GM18909 (cell line): ENCODE data around the gene CEP63.
A peak's percentile ranks its signal among the peaks of the same experiment; 100 is the strongest.

Experiments
- ATAC-seq: cut with Tn5 transposase; IDR thresholded peaks from one replicate; pipeline ENCODE4 v1.9.1; 2021; ENCODE audit warnings: mild to moderate bottlenecking; ENCODE audit not compliant: unreplicated experiment, poor library complexity

The CEP63 gene

DNA sequence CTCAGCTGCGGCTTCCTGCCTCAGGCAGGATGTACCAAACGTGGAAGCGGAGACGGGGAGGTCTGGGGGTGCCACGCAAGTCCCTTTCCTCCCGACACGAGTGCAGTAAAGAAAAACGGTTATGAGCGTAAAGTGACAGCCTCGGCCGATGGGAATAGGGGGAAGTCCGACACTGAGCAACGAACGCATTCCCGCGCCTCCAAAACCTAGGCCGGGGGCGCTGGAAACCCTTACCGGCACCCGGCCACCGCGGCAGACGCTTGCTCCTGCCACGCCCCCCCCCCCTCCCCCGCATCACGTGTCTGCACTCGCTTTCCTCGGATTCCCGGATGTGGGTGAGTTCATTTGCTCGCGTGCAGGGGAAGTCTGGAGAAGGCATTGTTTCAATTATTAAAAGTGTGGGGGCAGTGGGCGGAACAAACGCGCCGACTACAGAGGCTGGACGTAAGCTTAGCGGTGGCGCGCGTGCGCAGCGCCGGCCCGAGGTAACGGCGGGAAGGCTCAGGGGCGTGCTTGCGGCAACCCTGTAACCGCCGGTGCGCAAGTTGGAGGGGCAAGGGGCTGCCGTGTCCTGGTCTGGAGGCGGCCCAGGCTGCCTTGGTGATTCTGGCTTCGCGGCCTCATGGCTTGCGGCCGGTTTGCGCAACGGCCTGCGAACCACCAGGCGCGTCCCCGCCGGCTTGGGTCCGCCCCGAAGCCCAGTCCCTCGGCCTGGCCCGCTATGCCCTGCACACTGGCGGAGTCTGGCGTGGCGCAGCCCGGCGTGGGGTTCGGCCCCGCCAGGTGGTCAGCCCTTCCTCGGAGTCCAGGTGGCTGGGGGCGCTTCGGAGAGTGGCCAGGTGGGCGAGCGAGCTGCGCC, at the start of gene CEP63, which contains the start of gene ANAPC13:
Gene CEP63 (plus strand): TSS at position 340 of the 859 bp plus-strand sequence. CDS start 9,264 bp downstream, outside the sequence.
Gene ANAPC13 (minus strand): TSS at position 268 of the 859 bp plus-strand sequence. CDS start 3,081 bp downstream, outside the sequence.
- peak; percentile 85 for ATAC-seq

DNA sequence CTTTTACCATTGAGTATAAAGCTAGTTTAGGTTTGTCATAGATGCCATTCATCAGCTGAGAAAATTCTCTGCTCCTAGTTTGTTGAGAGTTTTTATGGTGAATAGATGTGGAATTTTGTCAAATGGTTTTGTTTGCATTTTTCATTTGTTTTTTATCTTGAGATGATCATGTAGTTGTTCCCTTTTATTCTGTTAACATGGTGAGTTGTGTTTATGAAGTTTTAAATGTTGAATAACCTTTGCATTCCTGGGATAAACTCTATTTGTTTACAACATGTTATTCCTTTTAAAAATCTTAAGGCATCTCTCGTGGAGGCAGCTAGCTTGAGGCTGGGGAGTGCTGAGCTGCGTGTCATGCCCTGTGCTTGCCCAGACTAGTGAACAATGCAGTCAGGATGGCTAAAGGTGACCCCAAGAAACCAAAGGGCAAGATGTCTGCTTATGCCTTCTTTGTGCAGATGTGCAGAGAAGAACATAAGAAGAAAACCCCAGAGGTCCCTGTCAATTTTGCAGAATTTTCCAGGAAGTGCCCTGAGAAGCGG, 48.6 kb upstream of the CEP63 start:
- ATAC-seq, result no peak

DNA sequence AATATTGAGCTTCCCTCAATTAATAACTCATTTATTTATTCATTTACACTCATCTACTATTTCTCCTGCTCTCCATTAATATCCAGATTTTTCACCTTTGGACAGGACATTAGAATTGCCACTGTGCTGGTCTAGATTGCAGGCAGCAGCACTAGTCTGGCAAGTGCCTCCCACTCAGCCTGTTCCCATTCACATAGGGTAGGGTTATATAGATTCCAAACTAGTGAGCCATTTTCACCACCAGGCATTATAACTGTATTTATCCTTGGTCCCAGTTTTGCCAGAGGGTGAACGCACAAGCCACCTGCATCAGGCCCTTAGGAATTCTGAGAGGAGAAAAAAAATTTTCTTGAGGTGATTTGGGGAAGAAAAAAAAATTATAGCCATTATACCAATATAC, 44.5 kb upstream of the CEP63 start:
- no peak for ATAC-seq

DNA sequence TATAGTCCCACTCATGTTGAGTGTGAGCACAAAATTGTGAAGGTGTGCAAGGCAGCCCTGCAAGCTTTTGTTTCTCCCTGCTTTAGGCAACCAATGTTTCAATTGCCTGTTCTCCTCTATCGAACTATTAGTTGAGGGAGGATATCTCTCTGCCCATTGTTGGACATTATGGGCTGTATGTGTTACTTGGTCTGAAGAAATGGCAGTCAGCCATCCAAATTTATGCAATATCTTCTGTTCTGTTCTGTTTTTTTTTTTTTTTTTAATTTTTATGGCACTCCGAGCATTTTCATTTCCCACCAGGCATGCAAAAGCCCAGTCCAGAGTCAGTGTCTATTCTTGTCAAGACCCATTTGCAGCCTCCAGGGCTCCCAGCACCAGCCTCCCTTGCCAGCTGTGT, 44.0 kb upstream of the CEP63 start:
- ATAC-seq, result no peak

DNA sequence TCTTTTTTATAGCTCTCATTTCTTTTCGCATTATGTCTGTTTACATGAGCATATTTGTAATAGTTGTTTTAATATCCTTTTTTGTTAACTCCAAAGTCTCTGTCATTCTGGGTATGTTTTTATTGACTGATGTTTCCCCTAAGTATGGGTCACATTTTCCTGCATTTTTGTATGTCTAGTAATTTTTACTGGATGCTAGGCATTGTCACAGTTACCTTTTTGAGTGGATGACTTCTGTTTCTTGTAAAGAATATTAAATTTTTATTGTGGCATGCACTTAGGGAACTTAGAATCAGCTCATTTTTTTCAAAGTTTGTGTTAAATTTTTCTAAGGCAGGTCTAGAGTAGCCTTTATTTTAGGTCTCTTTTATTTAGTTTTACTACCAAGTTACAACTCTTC, 40.8 kb upstream of the CEP63 start:
- ATAC-seq, result no peak

DNA sequence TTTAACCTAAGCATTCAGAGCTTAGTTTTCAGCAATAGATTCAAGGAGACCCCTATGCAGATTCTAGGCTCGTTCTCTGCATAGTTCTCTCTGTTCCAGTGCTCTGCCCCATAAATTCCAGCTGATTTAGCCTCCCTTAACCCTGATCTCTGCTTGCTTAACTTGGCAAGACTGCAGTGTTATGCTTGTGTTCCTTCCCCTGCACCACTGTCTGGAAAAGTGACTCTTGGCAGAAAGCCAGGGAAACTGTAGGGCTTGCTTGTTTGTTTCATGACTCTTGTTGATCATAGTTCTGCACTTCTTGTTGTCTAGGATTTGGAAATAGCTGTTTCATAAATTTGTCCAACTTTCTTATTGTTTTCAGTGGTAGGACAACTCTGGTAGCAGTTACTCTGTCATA, 40.2 kb upstream of the CEP63 start:
- no peak for ATAC-seq

DNA sequence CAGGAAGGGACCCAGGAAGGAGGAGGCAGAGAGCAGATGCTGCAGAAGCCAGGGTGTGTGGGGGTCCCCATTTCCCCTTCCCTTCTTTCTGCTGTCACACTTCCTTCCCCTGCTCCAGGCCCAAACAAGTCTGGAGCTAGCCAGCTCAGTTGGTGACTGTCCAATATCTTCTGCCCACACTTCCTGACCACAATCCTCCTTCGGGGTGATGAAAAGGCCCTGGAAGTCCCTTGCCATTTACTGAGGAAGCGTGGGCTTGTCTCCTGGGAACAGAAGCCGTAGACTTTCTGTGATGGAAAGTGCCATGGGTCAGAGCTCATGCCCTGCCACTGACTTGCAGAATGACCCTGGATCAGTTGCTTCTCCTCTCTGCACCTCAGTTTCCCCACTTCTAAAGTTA, 39.1 kb upstream of the CEP63 start:
- no peak for ATAC-seq

DNA sequence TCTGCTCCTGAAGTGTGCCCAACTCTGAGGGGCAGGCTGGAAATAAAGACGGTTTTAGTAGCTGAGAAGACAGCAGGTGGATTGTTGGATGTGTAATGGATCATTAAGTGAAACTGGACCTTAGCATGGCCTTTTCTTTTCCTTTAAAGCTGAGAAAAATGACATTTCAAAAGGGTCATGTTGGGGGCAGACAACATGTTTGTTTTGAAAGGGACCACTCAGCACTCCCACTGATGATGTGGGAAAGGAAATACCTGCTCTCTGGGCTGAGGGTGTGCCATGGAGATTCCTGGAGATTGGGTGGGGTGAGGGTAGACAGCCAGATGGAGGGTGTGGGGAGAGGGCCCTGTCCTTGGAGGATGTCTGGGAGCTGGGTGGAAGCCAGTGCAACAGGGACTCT, 38.5 kb upstream of the CEP63 start:
- no peak for ATAC-seq

DNA sequence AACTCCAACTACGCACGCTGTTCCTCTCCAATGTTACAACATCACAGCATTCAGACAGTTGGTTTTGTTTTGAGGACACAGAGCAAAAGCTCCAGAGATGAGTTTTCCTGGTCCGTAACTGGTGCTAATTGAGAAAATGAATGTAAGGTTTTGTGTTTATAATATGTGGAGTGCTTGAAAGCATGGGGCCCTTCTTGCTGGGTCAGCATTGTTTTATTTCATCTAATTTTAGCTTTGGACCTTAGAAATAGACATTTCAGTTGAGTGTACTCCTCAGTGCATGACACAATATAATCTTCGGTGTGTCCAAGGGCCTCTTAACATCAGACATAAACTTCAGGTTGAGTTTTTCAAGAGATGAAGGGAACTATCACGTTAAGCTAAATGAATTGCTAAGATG, 37.2 kb upstream of the CEP63 start:
- no peak for ATAC-seq

DNA sequence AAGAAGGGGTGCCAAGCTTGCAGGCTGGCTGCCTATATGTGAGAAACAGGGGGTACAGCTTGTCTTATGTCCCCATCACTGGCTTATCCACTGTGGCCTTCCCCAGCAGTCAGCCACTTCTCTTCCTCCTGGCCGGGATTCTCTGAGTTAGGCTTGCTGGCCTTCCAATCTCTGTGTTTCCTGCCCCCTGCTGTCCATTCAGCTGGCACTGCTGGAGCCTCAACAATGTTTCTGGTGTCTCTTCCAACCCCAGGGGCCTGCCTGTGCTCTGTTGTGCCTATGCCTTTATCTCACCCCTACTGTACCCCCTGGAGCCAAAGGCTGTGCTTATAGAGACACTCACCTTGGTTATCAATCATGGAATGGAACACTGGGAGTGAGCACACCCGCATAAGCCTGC, 36.6 kb upstream of the CEP63 start:
- no peak for ATAC-seq

DNA sequence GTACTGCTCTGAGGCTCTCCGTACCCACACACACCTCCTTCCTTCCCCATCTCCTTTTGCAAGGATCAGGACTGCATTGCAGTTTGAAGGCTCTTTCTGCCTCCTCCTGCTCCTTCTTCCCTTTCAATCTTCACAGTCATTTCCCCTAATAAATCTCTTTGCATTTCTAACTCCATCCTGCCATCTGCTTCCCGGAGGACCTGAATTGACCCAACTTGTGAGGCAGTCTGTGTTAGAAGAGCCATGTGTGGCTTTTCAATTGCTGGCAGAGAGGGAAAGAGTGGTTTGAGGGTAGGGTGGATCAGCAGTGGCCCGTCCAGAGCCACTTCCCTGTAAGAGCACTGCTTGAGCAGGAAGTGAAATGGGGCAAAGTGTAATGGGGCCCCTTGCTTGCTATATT, 35.9 kb upstream of the CEP63 start:
- ATAC-seq, result no peak

DNA sequence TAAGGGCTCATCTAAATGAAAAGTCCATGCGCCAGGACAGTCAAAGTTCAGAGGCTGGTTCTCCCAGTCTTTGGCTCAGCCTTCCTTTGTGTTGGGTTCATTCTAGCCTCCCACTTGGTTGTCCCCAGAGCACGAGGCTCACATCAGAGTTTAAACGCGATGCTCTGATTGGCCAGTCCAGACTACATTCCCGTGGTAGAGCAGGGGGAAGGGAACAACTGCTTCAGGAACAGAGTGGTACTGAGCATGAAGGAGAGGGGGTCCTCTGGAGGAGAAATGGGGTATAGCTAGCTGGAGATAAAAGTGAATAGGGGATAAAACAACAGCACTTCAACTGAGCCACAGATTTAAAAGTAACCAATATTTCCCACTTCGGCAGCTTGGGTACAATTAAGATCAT, 32.2 kb upstream of the CEP63 start:
- ATAC-seq, result no peak

DNA sequence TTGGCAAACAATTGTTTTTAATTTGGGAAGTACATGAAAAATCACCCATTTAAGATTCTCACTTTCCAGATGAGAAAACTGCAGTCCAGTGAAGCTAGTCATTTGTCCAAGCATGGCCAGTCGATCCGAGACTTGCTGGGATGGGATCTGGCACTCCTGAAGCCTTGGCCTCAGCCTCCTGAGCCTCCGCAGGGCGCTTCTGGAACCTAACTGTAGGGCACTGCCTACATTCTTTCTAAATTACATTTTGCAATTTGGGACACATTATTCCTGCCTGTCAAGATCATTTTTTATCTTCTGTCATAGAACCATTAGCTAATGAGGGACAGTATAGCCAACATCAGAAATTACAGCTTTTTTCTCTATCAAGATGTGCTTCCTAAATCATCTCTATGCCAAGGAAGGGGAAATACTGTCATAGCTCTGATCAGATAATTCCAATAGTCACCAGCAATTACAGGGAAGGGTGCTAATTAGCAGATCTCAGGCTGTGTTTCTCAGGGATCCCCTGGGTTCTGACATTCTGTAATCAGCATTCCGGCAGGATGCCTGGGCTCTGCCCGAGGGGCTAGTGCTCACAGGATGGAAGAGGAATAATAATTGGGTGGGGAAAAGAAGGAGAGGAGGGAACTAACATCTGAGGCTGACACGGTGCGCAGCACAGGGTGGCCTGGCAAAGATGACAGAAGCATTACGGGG, 28.3 kb upstream of the CEP63 start:
- ATAC-seq, result no peak

DNA sequence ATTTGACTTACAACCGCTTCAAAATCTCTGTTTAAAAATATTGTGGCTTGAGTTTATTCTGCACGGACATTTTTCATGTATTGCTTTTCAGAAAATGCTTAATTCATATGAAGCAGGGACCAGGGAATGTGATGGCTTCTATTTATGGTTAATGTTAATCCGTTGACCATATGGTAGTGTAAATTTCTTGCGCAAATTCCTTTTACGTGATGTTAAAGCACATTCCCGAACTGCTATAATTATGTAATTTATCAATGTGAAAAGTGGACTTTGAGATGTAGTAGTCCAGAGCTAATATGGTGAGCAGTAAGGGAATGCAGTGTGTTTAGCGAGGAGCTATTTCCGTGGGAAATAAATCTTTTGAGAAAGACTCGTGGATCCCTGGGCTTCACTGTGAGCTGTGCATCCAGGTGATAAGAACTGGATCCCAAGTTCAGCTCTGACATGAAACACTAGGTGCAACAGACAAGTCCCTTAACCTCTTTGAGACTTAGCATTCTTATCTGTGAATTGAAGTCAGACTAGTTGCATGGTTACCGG, 27.4 kb upstream of the CEP63 start:
- ATAC-seq, result no peak

DNA sequence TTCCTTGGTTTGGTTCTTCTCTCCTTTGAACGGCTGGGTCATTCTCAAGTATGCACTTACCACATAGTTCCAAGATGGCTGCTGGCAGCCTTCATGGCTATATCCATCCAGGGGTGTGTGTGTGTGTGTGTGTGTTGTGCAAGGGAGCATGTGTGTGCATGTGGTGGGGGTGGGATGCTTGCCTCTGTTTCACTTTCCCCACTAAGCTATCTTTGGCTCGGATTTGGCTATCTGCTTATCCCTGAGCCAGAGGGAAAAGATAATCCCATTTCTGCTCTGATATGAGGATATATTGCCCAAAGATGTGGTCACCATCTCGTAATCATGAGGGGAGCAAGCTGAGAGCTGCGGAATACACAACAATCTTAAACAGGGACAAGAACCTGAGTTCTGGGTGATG, 26.3 kb upstream of the CEP63 start:
- no peak for ATAC-seq

DNA sequence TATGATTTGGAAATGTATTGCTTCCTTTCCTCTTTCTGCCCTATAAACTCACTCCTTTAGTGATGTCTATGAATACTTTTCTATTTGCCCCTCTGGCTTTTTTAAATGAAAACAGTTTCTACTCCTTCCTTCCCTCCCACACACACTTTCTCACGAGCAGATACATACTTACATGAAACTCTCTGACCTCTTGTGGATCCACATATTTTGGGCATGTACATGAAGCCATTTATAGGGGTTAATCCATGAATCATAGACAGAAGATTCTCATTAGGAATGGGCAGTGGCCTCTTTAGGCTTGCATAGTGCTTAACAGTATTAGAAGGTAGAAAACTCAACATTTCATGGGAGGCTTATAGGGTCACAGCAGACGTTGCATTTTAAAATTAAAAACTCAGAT, 24.9 kb upstream of the CEP63 start:
- ATAC-seq, result no peak

DNA sequence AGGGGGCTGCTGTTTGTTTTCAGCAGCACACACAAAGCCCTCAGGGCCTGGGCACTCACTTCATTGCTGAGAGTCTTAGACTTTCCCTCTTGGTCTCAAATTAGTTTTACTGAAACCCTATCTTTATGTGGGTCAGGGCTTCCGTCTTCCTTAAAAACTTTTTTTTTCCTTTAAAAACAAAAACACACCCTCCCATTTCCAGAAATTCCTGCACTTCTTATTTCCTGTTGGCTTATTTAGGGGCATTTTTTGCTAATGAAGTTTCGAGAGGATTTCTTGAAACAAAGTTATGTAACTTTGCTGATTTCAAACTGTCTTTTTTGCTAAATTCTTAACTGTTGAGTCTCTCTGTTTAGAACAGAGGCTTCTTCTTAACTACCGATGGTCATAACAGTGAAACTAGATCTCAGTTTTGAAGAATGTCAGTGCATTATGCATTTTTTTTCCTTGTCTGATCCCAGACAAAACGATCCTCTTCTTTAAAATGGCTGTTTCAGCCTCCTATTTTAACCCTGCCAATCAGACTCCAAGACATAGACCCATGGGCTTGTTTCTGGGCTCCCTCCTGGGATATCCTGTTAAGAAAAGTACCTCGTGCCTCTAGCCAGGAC, 23.4 kb upstream of the CEP63 start:
- ATAC-seq, result no peak

DNA sequence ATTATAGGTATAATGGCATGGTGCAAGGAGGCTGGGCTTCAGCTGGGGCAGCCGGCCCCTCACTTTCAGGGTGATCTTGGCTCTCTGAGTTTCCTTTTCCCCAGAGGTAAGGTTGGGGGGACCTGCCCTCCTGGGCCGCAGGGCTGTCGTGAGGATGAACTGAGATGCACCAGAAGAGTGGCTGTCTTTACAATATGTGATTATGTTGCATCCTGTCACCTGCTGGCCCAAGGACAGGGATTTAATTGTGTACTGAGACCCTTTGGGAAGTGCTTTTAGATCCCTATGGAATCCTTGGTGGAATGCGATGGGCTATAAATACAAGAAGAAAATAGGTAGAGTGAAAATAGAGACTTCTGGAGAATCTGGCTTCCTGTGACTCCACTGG, 22.2 kb upstream of the CEP63 start:
- no peak for ATAC-seq

DNA sequence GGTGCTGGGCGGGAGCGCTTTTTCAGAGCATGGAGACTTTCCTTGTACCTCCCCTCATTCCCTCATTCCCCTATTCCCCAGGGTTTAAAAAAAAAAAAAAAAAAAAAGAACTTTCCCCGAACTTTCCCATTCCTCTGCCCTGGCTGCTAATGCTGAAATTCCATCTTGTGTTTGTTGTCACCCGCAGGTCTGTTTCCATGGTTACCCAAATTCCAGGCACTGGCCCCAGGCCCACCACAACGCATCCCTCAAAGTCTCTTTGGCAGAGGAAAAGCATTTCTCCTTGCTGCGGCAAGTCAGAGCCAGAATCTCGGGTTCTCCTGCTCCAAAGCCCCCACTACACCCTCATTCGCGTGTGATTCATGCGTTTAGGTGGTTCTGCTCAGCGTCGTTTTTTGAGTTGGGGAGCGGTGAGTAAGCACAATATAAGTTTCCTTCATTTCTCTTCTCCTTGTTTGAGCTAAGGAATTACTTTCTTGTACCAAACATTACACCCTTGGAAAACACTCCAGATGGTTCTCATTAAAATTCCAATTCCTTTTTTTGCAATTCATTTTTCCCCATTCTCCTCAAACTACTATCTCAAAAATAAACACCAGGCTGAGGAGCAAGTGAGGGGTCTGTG, 21.7 kb upstream of the CEP63 start:
- ATAC-seq, result no peak

DNA sequence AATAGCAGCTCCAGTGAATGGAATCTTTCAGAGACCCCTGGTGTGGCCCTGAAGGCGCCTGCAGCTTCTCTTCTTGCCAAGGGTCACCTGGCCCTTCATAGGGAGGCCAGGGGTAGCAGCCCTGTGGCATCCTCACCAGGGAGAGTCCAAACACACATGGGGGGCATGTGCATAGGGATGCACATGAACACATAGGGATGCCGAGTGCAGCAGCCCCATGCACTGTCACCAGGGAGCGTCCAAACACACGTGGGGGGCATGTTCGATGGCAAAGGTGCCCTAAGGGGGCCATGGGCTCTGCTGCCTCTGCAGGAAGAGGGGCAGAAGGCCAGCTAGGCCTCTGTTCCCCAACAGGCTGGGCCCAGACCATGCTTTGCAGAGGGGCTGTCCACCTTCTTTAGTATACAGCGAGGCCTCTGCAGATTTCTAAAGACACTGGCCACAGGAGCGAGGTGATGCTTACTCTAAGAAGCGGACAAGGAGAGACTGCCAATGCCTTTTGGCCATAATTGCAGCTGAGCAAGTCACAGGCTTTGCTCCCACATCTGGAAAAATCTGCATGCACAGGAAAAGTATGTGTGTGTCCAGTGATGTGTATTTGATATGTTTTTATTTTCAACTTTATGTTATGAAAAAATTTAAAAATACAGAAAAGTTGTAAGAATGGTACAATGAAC, 21.0 kb upstream of the CEP63 start:
- no peak for ATAC-seq
